Prostate gland (tissue), 2 donors: Measurements from ENCODE around the gene DEFB126.

Experiments used
- CTCF ChIP-seq, 4 experiments: fragments of 200-600 bp in 2 of 4; fragments of 450-650 bp in 2 of 4; sonication (generic) in 2 of 4; IDR thresholded peaks; 1 replicate in 3 of 4; 2 replicates in 1 of 4; pipeline ENCODE4 v1.5.1; 2016 to 2019; ENCODE audit warnings: antibody characterized with exemption in 4 of 4, mild to moderate bottlenecking in 2 of 4, moderate library complexity in 2 of 4
- POLR2A ChIP-seq: fragments of 450-650 bp; IDR thresholded peaks from one replicate; pipeline ENCODE4 v1.6.1; 2016; ENCODE audit warnings: antibody characterized with exemption, mild to moderate bottlenecking

- no peak for TF ChIP-seq CTCF (IDR thresholded peaks at IDR 0.05)
- TF ChIP-seq POLR2A, result no peak
Observed at GRCh38 chr20:95215-95614, 47.2 kb upstream of the DEFB126 start.
